Activated CD4-positive, alpha-beta T cell treated with anti-CD3 and anti-CD28 coated beads for 36 hours (primary cell): ENCODE measurements around the gene MAGEA9B. TPM values are rescaled to one million over a fixed set of nuclear protein-coding genes. Genes with fewer than 3 reads are reported as not detected.
"Not testable (repeated sequence)": the region's sequence is repeated elsewhere in the genome, so short reads cannot be mapped to it uniquely, and the experiment has no call there.

Source experiments
- ATAC-seq: fragments of 200-7000 bp; cut with Tn5 transposase; one replicate; pipeline ENCODE4 v1.10.0; 2021; ENCODE audit warnings: mild to moderate bottlenecking, moderate library complexity
- CTCF ChIA-PET: fragments of 350-600 bp; sonication (Branson Sonifier 250); formaldehyde crosslinking; loops from one replicate; lab custom pipeline; 2021; ENCODE audit warnings: antibody characterized with exemption; lab: Charles Lee
- POLR2A ChIA-PET: fragments of 350-600 bp; sonication (Branson Sonifier 250); formaldehyde crosslinking; loops from one replicate; lab custom pipeline; 2021; ENCODE audit warnings: antibody characterized with exemption, inconsistent platforms; lab: Charles Lee
- DNase-seq: peaks from one replicate; pipeline ENCODE4 v3.0.0-alpha.2; 2020
- H3K27ac Mint-ChIP-seq: one replicate; pipeline ENCODE4 v1.8.0; 2021; ENCODE audit warnings: mixed read lengths
- H3K27me3 Mint-ChIP-seq: one replicate; pipeline ENCODE4 v1.8.0; 2021; ENCODE audit warnings: mixed read lengths
- H3K36me3 Mint-ChIP-seq: one replicate; pipeline ENCODE4 v1.8.0; 2021; ENCODE audit warnings: low read depth, mixed read lengths
- H3K4me1 Mint-ChIP-seq: one replicate; pipeline ENCODE4 v1.8.0; 2021; ENCODE audit warnings: mixed read lengths
- H3K4me3 Mint-ChIP-seq: one replicate; pipeline ENCODE4 v1.8.0; 2021; ENCODE audit warnings: mild to moderate bottlenecking, moderate library complexity, mixed read lengths
- H3K9me3 Mint-ChIP-seq: one replicate; pipeline ENCODE4 v1.8.0; 2021; ENCODE audit warnings: low read depth, mixed read lengths
- intact Hi-C, 2 experiments: fragments of 100-400 bp; cut with DNase I in 1 of 2; cut with micrococcal nuclease in 1 of 2; formaldehyde crosslinking; loops; one replicate each; pipeline versions ENCODE4 v1.14.2 to v1.15.1; 2022 to 2024; cut with DNase I, micrococcal nuclease
- total RNA-seq, 2 experiments: library from RNA; stranded (reverse); gene quantifications; one replicate each; pipeline ENCODE4 v1.2.3, GENCODE V29; 2021

MAGEA9B gene, protein sequence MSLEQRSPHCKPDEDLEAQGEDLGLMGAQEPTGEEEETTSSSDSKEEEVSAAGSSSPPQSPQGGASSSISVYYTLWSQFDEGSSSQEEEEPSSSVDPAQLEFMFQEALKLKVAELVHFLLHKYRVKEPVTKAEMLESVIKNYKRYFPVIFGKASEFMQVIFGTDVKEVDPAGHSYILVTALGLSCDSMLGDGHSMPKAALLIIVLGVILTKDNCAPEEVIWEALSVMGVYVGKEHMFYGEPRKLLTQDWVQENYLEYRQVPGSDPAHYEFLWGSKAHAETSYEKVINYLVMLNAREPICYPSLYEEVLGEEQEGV
- not detected for total RNA-seq

DNA sequence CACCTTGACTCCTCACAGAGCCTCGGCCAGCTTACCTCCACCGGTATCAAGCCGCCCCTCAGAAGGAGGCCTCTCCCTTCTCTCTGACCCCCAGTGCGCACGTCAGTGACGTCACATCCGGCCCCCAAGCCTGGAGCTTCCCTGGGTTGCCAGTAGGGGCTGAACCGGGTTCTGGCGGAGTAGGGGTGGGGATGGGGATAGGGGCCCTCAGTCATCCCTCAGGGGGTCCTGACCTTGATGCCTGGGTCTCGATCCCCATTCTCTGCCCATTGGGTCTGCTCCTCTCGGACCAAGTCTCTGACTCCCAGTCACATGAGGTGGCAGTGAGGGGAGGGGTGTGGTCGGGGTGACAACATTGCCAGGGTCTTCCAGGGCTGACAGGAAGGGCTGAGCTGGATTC is at the start of gene MAGEA9B:
MAGEA9B (minus strand) TSS at position 101 of the 400 bp plus-strand sequence. CDS start 4,280 bp downstream, outside the sequence.
- CTCF ChIA-PET, H3K36me3 Mint-ChIP-seq, H3K4me1 Mint-ChIP-seq, H3K27me3 Mint-ChIP-seq, H3K27ac Mint-ChIP-seq, DNase-seq, H3K4me3 Mint-ChIP-seq, H3K9me3 Mint-ChIP-seq, POLR2A ChIA-PET, intact Hi-C loops, ATAC-seq: not testable (repeated sequence)

DNA sequence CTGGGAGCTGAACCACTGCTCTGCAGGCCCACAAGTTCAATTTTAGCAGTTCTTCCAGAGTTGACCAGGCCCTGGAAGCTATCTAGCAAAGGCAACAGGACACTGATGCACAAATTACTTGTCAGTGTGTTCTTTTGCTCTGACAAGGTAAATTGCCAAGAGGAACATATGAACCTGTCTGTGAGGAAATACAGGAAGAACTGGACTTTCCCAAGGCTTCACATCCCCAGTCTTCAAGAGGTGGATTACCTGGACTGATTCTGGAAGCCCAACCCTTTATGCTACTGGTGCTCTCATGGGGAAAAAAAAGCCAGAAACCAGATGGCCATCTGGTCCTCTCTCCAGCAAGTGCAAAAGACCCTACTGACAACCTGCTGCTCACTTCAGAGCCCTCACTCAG is 46.3 kb upstream of the MAGEA9B start:
- DNase-seq (no peak), ATAC-seq (no peak)
- Mint-ChIP-seq H3K4me1 (peaks cover 24% of the 10 kb centered on the region), H3K9me3 (no peaks in the 10 kb centered on the region), H3K36me3 (no peaks in the 10 kb centered on the region), H3K4me3 (no peak overlapping the region), H3K27ac (no peak overlapping the region), H3K27me3 (peaks cover 6% of the 10 kb centered on the region)
- ChIA-PET CTCF (interaction anchor here (1.1 kb wide), 1 partner anchor 106 kb away, joined by 4 read pairs; no protein-coding TSS in a partner anchor), POLR2A (no interaction called here)
- intact Hi-C loops: loop anchor here (5.0 to 10.0 kb wide), 5 partner anchors 106 to 1719 kb away; partner anchors contain the start of genes FMR1 (in 1 of the 2) and MTMR1 (in 1 of the 2)

DNA sequence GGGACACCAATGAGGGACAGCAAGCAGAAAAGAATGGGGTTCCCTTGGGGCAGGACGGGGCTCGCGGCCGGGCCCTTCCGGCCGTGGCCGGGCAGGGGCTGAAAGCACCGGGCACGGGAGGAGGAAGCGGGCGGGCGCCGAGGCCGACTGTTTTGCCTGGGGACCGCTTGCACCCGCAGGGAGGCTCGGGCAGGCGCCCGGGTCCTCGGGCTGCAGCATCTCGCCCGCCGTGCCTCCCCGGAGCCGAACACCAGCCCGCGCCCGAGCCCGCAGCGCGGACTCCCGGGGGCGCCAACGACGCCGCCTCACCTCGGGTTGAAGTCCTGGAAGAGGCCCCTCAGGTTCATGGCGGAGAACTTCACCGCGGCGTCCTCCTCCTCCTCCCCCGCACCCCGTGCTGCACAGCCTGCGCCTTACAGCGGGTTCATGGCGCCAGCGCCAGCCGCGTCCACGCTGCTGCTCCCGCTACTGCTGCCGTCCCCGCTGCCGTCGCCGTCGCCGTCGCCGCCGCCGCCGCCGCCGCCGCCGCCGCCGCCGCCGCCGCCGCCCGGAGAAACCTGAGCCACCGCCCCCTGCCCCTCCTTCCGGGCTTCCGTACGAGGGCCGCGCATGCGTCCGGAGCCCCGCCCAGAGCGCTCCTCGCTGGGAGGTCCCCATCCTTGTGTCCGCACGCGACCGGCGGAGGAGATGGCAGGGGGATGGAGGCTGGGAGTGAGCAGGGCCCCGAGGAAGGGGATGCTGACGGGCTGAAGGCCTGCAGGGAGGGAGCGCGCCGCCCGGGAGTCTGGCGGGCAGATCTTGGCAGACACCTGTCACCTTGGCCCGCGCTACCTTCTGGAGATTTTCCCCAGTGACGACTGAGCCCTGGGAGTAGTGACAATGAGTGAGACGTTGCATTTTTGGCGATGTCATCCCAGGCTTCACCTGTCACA is 44.2 kb upstream of the MAGEA9B start, which contains the start of gene TMEM185A:
TMEM185A (minus strand) TSS at position 559 of the 932 bp plus-strand sequence; CDS start at position 347, 212 bp downstream.
- POLR2A ChIA-PET: no interaction called here
- peak within 1 kb of the TSS; percentile 88 for H3K27ac Mint-ChIP-seq
- H3K4me3 Mint-ChIP-seq: peak within 1 kb of the TSS; percentile 85
- no peaks in the 10 kb centered on the region for H3K36me3 Mint-ChIP-seq
- CTCF ChIA-PET: no interaction called here
- peaks cover 37% of the 10 kb centered on the region for H3K4me1 Mint-ChIP-seq
- intact Hi-C loops: loop anchor here (1.0 to 10.0 kb wide), 7 partner anchors 91 to 1717 kb away; partner anchors contain the start of genes EOLA1 (in 1 of the 2), FMR1 (in 1 of the 2), IDS (in 1 of the 2) and MTMR1 (in 1 of the 2)
- H3K27me3 Mint-ChIP-seq: peaks cover 4% of the 10 kb centered on the region
- ATAC-seq (peak; percentile 85), DNase-seq (peak; percentile 85)
- H3K9me3 Mint-ChIP-seq: no peaks in the 10 kb centered on the region

DNA sequence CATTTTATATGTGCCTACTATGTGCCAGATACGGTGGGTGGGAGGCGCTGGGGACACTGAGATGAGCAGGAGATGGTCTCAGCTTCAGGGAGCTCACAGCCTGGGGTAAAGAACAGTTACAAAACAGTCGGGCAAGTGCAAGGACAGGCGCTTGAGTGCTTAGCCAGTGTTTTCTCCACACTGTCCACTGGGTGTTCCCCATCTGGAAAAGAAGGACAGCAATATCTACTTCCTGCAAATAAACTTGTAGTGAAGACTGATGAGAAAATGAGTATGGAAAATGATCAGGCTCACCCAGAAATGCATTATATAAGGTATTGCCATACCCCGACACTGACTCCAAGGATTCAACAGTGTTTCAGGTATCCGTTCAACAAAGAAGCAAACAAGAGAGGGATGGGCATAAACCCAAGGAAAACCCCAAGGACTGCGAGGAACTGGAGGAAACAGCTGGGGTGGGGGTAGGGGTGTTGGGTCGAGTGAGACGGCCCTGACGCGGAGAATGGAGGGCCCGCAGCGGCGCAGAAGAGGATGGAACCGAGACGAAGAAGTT is 43.5 kb upstream of the MAGEA9B start:
- Mint-ChIP-seq H3K27me3 (peaks cover 4% of the 10 kb centered on the region), H3K36me3 (no peaks in the 10 kb centered on the region), H3K4me1 (peaks cover 40% of the 10 kb centered on the region), H3K4me3 (peak overlapping the region; percentile 85), H3K9me3 (no peaks in the 10 kb centered on the region), H3K27ac (peak overlapping the region; percentile 88)
- ChIA-PET CTCF (no interaction called here), POLR2A (no interaction called here)
- ATAC-seq (peak; percentile 33), DNase-seq (no peak)
- intact Hi-C loops: loop anchor here (1.0 to 10.0 kb wide), 7 partner anchors 90 to 1716 kb away; partner anchors contain the start of genes EOLA1 (in 1 of the 2), FMR1 (in 1 of the 2), IDS (in 1 of the 2) and MTMR1 (in 1 of the 2)

DNA sequence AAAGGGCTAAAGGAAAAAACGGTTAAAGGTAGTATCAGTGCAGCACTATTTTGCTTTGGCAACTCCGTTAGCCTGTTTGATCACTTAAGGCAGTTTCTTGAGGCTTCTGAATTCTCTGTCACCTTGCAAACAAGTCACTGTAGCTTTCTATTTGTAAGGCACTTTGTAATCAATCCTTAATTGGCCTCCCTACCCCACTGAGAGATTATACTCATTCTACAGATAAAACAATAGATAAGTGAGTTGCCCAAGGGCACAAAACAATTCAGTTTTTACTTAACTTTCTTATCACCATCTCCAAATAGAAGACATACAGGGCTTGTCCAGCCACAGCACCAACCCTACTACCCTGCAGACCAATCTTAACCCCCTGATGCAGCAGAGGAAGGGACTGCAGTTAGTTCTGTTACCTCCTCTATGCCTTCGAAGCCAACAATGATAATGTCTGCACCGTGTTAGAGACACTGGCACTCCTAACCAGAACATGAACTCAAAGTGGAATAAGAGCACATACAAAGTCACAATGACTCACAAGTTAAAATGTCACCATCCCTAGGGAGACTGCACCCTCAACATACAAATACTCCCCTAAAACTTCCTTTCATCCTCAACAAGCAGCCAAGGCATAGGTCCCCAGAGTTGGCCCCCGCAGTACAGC is 42.6 kb upstream of the MAGEA9B start:
- intact Hi-C loops: loop anchor here (2.0 to 10.0 kb wide), 6 partner anchors 89 to 1715 kb away; partner anchors contain the start of genes EOLA1 (in 1 of the 2), FMR1 (in 1 of the 2) and MTMR1 (in 1 of the 2)
- ATAC-seq: no peak
- H3K27me3 Mint-ChIP-seq: no peaks in the 10 kb centered on the region
- H3K27ac Mint-ChIP-seq: no peak overlapping the region
- POLR2A ChIA-PET: no interaction called here
- CTCF ChIA-PET: no interaction called here
- no peaks in the 10 kb centered on the region for H3K9me3 Mint-ChIP-seq
- no peaks in the 10 kb centered on the region for H3K36me3 Mint-ChIP-seq
- peaks cover 42% of the 10 kb centered on the region for H3K4me1 Mint-ChIP-seq
- no peak for DNase-seq
- peak overlapping the region; percentile 85 for H3K4me3 Mint-ChIP-seq

- POLR2A ChIA-PET: no interaction called here
- H3K4me1 Mint-ChIP-seq: peaks cover 45% of the 10 kb centered on the region
- H3K27ac Mint-ChIP-seq: no peak overlapping the region
- intact Hi-C loops: no loop called here
- DNase-seq: no peak
- H3K27me3 Mint-ChIP-seq: no peaks in the 10 kb centered on the region
- H3K9me3 Mint-ChIP-seq: no peaks in the 10 kb centered on the region
- CTCF ChIA-PET: no interaction called here
- H3K4me3 Mint-ChIP-seq: no peak overlapping the region
- no peaks in the 10 kb centered on the region for H3K36me3 Mint-ChIP-seq
- no peak for ATAC-seq
Observed at GRCh38 chrX:149628768-149629167, 41.5 kb upstream of the MAGEA9B start.

GRCh38 chrX:149628280-149628679 is 41.0 kb upstream of the MAGEA9B start:
- ChIA-PET POLR2A (no interaction called here), CTCF (no interaction called here)
- Mint-ChIP-seq H3K36me3 (no peaks in the 10 kb centered on the region), H3K9me3 (no peaks in the 10 kb centered on the region), H3K27me3 (no peaks in the 10 kb centered on the region), H3K27ac (no peak overlapping the region), H3K4me1 (peaks cover 45% of the 10 kb centered on the region), H3K4me3 (no peak overlapping the region)
- ATAC-seq (no peak), DNase-seq (no peak)
- intact Hi-C loops: no loop called here

- H3K27me3 Mint-ChIP-seq, POLR2A ChIA-PET, H3K9me3 Mint-ChIP-seq, H3K36me3 Mint-ChIP-seq, ATAC-seq, intact Hi-C loops, H3K27ac Mint-ChIP-seq, CTCF ChIA-PET, H3K4me3 Mint-ChIP-seq, DNase-seq: not testable (repeated sequence)
- peaks cover 40% of the 10 kb centered on the region for H3K4me1 Mint-ChIP-seq
Observed at GRCh38 chrX:149626829-149627228, 39.6 kb upstream of the MAGEA9B start.

- H3K4me1 Mint-ChIP-seq, CTCF ChIA-PET, H3K27ac Mint-ChIP-seq, H3K27me3 Mint-ChIP-seq, POLR2A ChIA-PET, ATAC-seq, H3K36me3 Mint-ChIP-seq, H3K4me3 Mint-ChIP-seq, H3K9me3 Mint-ChIP-seq, intact Hi-C loops, DNase-seq: not testable (repeated sequence)
Observed at GRCh38 chrX:149619662-149620061, 32.4 kb upstream of the MAGEA9B start.

- Mint-ChIP-seq H3K27ac (no peak overlapping the region), H3K4me3 (no peak overlapping the region), H3K4me1 (no peaks in the 10 kb centered on the region), H3K27me3 (no peaks in the 10 kb centered on the region), H3K36me3 (no peaks in the 10 kb centered on the region), H3K9me3 (no peaks in the 10 kb centered on the region)
- POLR2A ChIA-PET: no interaction called here
- DNase-seq (no peak), ATAC-seq (no peak)
- CTCF ChIA-PET: no interaction called here
- intact Hi-C loops: no loop called here
Observed at GRCh38 chrX:149618871-149619270, 31.6 kb upstream of the MAGEA9B start.
